ENCODE results near the gene SSTR3.

Gene SSTR3

GRCh38 chr22:37229012-37229804 lies 16.9 kb upstream of the SSTR3 start:
- peak; percentile 43 for DNase-seq (ENCODE audit: low read depth)

GRCh38 chr22:37228106-37229011 lies 16.1 kb upstream of the SSTR3 start:
- DNase-seq (ENCODE audit: low read depth): no peak

GRCh38 chr22:37226514-37226913 lies 14.2 kb upstream of the SSTR3 start:
- DNase-seq (ENCODE audit: low read depth): no peak

- no peak for DNase-seq (ENCODE audit: low read depth)
These were observed 13.8 kb upstream of the SSTR3 start for GRCh38 chr22:37226087-37226486.

GRCh38 chr22:37225481-37225880 lies 13.2 kb upstream of the SSTR3 start:
- DNase-seq (ENCODE audit: low read depth): no peak

GRCh38 chr22:37224757-37225420 lies 12.6 kb upstream of the SSTR3 start:
- no peak for DNase-seq (ENCODE audit: low read depth)

- DNase-seq (ENCODE audit: low read depth): no peak
These were observed 11.8 kb upstream of the SSTR3 start for GRCh38 chr22:37223965-37224551.

GRCh38 chr22:37222440-37222971 lies 10.2 kb upstream of the SSTR3 start:
- no peak for DNase-seq (ENCODE audit: low read depth)

GRCh38 chr22:37221424-37222333 lies 9.4 kb upstream of the SSTR3 start:
- no peak for DNase-seq (ENCODE audit: low read depth)

- no peak for DNase-seq (ENCODE audit: low read depth)
These were observed 8.3 kb upstream of the SSTR3 start for GRCh38 chr22:37220543-37220981.

- DNase-seq (ENCODE audit: low read depth): no peak
These were observed 7.3 kb upstream of the SSTR3 start for GRCh38 chr22:37219533-37219932.

GRCh38 chr22:37218771-37219411 lies 6.6 kb upstream of the SSTR3 start:
- DNase-seq (ENCODE audit: low read depth): no peak

GRCh38 chr22:37218399-37218770 lies 6.1 kb upstream of the SSTR3 start:
- DNase-seq (ENCODE audit: low read depth): no peak

GRCh38 chr22:37215890-37216289 lies 3.6 kb upstream of the SSTR3 start:
- no peak for DNase-seq (ENCODE audit: low read depth)

- DNase-seq (ENCODE audit: low read depth): no peak
These were observed 2.4 kb upstream of the SSTR3 start for GRCh38 chr22:37214731-37215030.

GRCh38 chr22:37213941-37214730 lies 1.9 kb upstream of the SSTR3 start:
- no peak for DNase-seq (ENCODE audit: low read depth)

- DNase-seq (ENCODE audit: low read depth): no peak
These were observed 1.1 kb upstream of the SSTR3 start for GRCh38 chr22:37213218-37213855.

GRCh38 chr22:37211866-37212173 lies 457 bp downstream of the SSTR3 start:
- no peak for DNase-seq (ENCODE audit: low read depth)

GRCh38 chr22:37211075-37211865 lies 1.0 kb downstream of the SSTR3 start:
- DNase-seq (ENCODE audit: low read depth): no peak
